Mucosa of descending colon (tissue), 3 donors: Measurements from ENCODE around the gene ERGIC3. TPM values are rescaled to one million over a fixed set of nuclear protein-coding genes. Genes with fewer than 3 reads are reported as not detected.

Source experiments
- ATAC-seq: fragments of 200-7000 bp; cut with Tn5 transposase; one replicate; pipeline ENCODE4 v1.9.1; 2020; ENCODE audit warnings: mild to moderate bottlenecking, moderate library complexity
- DNase-seq, 3 donors: peaks; one replicate each; pipeline ENCODE4 v3.0.0-alpha.2; 2020
- H3K36me3 ChIP-seq: fragments of 200-600 bp; one replicate; pipeline ENCODE4 v1.8.0; 2021; ENCODE audit warnings: low read depth, mild to moderate bottlenecking
- H3K4me1 ChIP-seq: fragments of 200-600 bp; one replicate; pipeline ENCODE4 v1.8.0; 2021; ENCODE audit warnings: low read depth, mild to moderate bottlenecking
- H3K4me3 ChIP-seq: fragments of 200-600 bp; one replicate; pipeline ENCODE4 v1.8.0; 2021; ENCODE audit warnings: mild to moderate bottlenecking
- H3K9me3 ChIP-seq: fragments of 200-600 bp; one replicate; pipeline ENCODE4 v1.8.0; 2021; ENCODE audit warnings: mild to moderate bottlenecking
- CTCF ChIP-seq: fragments of 200-600 bp; IDR thresholded peaks from one replicate; pipeline ENCODE4 v1.8.0; 2022; ENCODE audit warnings: antibody characterized with exemption, mild to moderate bottlenecking
- intact Hi-C, 2 donors: fragments of 100-400 bp; cut with DNase I in 1 of 2; cut with micrococcal nuclease in 1 of 2; formaldehyde crosslinking; loops; one replicate each; pipeline versions ENCODE4 v1.11.0 to v1.11.1; 2022; cut with DNase I, micrococcal nuclease
- long read RNA-seq, 2 donors: library from polyadenylated mRNA; unstranded; transcript quantifications; one replicate each; pipeline ENCODE4 v2.0.0, GENCODE V29; 2019 to 2021
- total RNA-seq, 3 donors: library from RNA; stranded (reverse); fragmentation: NEBNext Ultra II Directional in 2 of 3; extraction: Animal tissue kit (Norgen Biotek cat#: 25700) in 2 of 3; gene quantifications; one replicate each; pipeline versions ENCODE4 v1.2.1 to v1.2.4, GENCODE V29; 2021 to 2023
- donor health status: DM: no; HTN: no; CAD: no; lungs with moderate emphysema.
- donor health status: DM: no; HTN: no; CAD: no.
- donor health status: DM: no; HTN: yes; CAD: no.

The ERGIC3 gene
- 100 to 1,000 TPM; 194 to 283 (median 206) TPM for total RNA-seq
- long read RNA-seq, donor 1, transcript ERGIC3-202 (13 exons, 1,359 nt) = major isoform, 238 of 266 reads
- long read RNA-seq, donor 1, partial matches to known transcripts = 7 of 266 reads
- long read RNA-seq, donor 1, other reads (novel, unspliced or antisense) = 19 of 266 reads
- long read RNA-seq, donor 2, transcript ERGIC3-202 (13 exons, 1,359 nt) = major isoform, 174 of 193 reads
- long read RNA-seq, donor 2, partial matches to known transcripts = 3 of 193 reads
- long read RNA-seq, donor 2, other reads (novel, unspliced or antisense) = 15 of 193 reads

GRCh38 chr20:35541783-35542662 is at the start of gene ERGIC3:
ERGIC3 (plus strand) TSS chr20:35542078; CDS start chr20:35542098, 20 bp downstream.
- DNase-seq (peak; percentile 99), ATAC-seq (peak; percentile 100)
- intact Hi-C loops = no loop called here
- H3K4me3 ChIP-seq = peak within 1 kb of the TSS; percentile 63
- H3K4me1 ChIP-seq = no peaks in the 10 kb centered on the region
- TF ChIP-seq CTCF = no peak
- no peaks in the 10 kb centered on the region for H3K9me3 ChIP-seq
- H3K36me3 ChIP-seq = no peaks in the 10 kb centered on the region

- intact Hi-C loops = no loop called here
- no peak for TF ChIP-seq CTCF
- Histone ChIP-seq H3K4me1 (peaks cover 2% of the 10 kb centered on the region), H3K4me3 (no peak overlapping the region), H3K9me3 (no peaks in the 10 kb centered on the region), H3K36me3 (no peaks in the 10 kb centered on the region)
- DNase-seq (no peak), ATAC-seq (no peak)
These were observed 49.5 kb upstream of the ERGIC3 start for GRCh38 chr20:35492352-35492751.

GRCh38 chr20:35496481-35496880 is 45.4 kb upstream of the ERGIC3 start:
- H3K9me3 ChIP-seq = no peaks in the 10 kb centered on the region
- intact Hi-C loops = no loop called here
- H3K36me3 ChIP-seq = peaks cover 4% of the 10 kb centered on the region
- ATAC-seq = no peak
- peaks cover 2% of the 10 kb centered on the region for H3K4me1 ChIP-seq
- TF ChIP-seq CTCF = no peak
- no peak overlapping the region for H3K4me3 ChIP-seq
- DNase-seq = no peak

GRCh38 chr20:35497320-35497719 is 44.6 kb upstream of the ERGIC3 start:
- intact Hi-C loops = no loop called here
- ATAC-seq (no peak), DNase-seq (no peak)
- H3K4me1 ChIP-seq = no peaks in the 10 kb centered on the region
- no peak overlapping the region for H3K4me3 ChIP-seq
- TF ChIP-seq CTCF = no peak
- H3K9me3 ChIP-seq = no peaks in the 10 kb centered on the region
- peaks cover 4% of the 10 kb centered on the region for H3K36me3 ChIP-seq

- Histone ChIP-seq H3K4me3 (no peak overlapping the region), H3K4me1 (no peaks in the 10 kb centered on the region), H3K36me3 (peaks cover 4% of the 10 kb centered on the region), H3K9me3 (no peaks in the 10 kb centered on the region)
- peak; percentile 13 to 60 (median 43) for DNase-seq
- no peak for TF ChIP-seq CTCF
- intact Hi-C loops = no loop called here
- ATAC-seq = peak; percentile 54
These were observed 44.1 kb upstream of the ERGIC3 start for GRCh38 chr20:35497780-35498189.
